Loucy (cell line): Measurements from ENCODE around the gene ATRNL1.

Source experiments
- CTCF ChIP-seq: fragments of 200-600 bp; sonication (generic); conservative IDR thresholded peaks from 2 replicates; pipeline ENCODE4 v1.5.1; 2014; ENCODE audit warnings: mild to moderate bottlenecking, antibody characterized with exemption, low read length
- EZH2phosphoT487 ChIP-seq: fragments of 200-600 bp; IDR thresholded peaks from 2 replicates; pipeline ENCODE4 v1.6.1; 2018; ENCODE audit warnings: antibody characterized with exemption, mild to moderate bottlenecking, moderate library complexity, borderline replicate concordance

- no peak for TF ChIP-seq CTCF
- TF ChIP-seq EZH2phosphoT487, result no peak
Measured at GRCh38 chr10:115939101-115939854, 846.1 kb downstream of the ATRNL1 start.
